Erythroblast (primary cell): ENCODE data around the gene GTF2F1.

ENCODE experiments used
- GATA1 ChIP-seq: IDR thresholded peaks from 2 replicates; pipeline ENCODE4 v1.6.1; 2011; ENCODE audit warnings: low read depth, mild to moderate bottlenecking, control low read depth, low read length, moderate library complexity
- POLR2A ChIP-seq: IDR thresholded peaks from 2 replicates; pipeline ENCODE4 v1.6.1; 2011; ENCODE audit warnings: mild to moderate bottlenecking, low read length

DNA sequence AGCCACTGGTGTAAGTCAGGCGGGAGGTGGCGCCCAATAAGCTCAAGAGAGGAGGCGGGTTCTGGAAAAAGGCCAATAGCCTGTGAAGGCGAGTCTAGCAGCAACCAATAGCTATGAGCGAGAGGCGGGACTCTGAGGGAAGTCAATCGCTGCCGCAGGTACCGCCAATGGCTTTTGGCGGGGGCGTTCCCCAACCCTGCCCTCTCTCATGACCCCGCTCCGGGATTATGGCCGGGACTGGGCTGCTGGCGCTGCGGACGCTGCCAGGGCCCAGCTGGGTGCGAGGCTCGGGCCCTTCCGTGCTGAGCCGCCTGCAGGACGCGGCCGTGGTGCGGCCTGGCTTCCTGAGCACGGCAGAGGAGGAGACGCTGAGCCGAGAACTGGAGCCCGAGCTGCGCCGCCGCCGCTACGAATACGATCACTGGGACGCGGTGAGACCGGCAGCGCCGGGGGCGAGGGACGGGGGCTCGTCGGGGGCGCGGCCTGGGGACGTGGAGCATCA is 20.3 kb downstream of the GTF2F1 start, which contains the start of gene ALKBH7:
- TF ChIP-seq POLR2A = peak; percentile 62
- no peak for TF ChIP-seq GATA1
